Suppressor macrophage treated with lipopolysaccharide for 1 hour (primary cell): ENCODE data around the gene CELF2.
A peak's percentile ranks its signal among the peaks of the same experiment; 100 is the strongest.
"Not testable (repeated sequence)": the region's sequence is repeated elsewhere in the genome, so short reads cannot be mapped to it uniquely, and the experiment has no call there.

Experiments used
- DNase-seq, 3 donors: peaks; one replicate each; pipeline ENCODE4 v3.0.0-alpha.2; 2020 to 2022

CELF2 gene

DNA sequence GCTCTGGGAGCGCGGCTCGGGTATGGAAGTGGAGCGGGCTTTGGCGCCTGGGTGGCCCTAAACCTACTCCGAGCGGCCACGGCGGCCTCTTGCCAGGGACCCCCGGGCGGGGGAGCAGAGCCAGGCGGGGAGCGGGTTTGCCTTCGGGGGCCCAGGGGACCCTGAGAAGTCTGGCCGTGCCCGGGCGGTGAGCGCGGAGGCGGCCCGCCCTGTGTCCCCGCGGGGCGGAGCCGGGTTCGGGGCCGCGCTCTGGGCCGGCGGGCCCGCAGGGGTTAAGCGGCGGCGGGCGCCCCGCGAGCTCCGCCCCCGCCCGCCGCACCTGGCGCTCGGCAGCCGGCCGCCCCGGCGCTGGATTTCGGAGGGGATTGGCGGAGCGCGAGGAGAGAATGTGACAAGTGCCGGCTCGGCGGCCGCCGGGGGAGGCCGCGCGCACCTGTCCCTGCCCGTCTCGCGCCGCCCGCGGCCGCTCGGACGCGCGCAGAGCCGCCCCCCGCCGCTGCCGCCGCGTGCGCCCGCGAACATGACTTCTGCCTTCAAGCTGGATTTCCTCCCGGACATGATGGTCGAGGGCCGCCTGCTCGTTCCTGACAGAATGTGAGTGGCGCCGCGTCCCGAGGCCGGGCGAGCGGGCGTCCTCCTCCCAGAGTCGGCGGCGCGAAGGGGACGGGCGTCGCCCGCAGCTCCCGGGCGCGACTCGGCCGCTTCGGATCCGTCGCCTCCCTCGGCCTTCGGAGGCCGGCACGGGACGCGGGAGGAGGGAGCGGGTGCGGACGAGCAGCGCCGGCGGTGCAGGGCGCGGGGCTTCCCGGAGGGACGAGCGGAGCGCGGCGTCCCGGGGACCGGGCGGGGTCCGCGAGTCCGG is at the start of gene CELF2:
CELF2 (plus strand) TSS at position 303 of the 862 bp plus-strand sequence; CDS start at position 521, 218 bp downstream.
- peak; percentile 43 to 63 (median 53) for DNase-seq

GRCh38 chr10:10968257-10968588 is 49.4 kb upstream of the CELF2 start:
- no peak for DNase-seq

GRCh38 chr10:10973310-10973709 is 44.4 kb upstream of the CELF2 start:
- DNase-seq, result peak in 2 of 3 donors; percentile 3 to 11

GRCh38 chr10:10975647-10976046 is 42.0 kb upstream of the CELF2 start:
- no peak for DNase-seq

GRCh38 chr10:10976652-10977051 is 41.0 kb upstream of the CELF2 start:
- DNase-seq, result no peak

- DNase-seq, result no peak
Observed at GRCh38 chr10:10977226-10977956, 40.3 kb upstream of the CELF2 start.

- no peak for DNase-seq
Observed at GRCh38 chr10:10977978-10978377, 39.7 kb upstream of the CELF2 start.

DNA sequence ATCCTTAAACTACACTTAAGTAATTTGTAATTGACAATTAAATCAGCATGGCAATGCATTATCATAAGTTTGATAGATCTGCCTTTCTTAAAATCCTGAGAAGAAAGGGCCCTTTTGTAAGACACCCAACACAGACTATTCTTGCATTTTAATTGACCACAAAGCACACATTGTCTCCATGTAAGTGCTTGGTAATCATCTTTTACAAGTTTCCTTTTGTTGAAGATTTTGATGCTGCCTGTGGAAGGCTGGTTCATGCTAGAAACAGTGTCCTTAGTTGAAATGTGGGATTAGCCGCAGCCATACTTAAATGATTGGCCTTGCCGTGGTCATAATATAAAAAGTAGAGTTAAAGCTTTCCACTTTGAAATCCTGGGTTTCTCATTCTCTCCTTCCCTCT is 32.3 kb upstream of the CELF2 start:
- DNase-seq, result no peak

- no peak for DNase-seq
Observed at GRCh38 chr10:10986606-10987005, 31.1 kb upstream of the CELF2 start.

DNA sequence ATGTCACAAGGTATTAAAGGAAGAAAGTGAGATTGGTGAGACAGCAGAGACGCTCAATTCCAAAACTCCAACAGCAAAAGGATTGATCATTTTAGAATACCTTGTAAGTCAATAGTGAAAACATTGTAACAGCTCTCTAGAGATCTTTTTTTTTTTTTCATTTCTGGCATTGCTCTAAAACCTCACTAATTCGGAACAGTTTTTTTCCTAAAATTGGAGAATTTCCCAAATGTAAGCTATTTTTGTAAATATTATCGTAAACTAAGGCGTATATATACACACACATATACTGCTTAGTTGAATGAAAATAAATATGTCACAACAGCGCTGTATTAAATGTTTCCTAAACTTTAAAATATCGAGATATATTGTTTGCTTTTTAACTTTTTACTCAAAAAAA is 30.6 kb upstream of the CELF2 start:
- no peak for DNase-seq

GRCh38 chr10:10989669-10990068 is 28.0 kb upstream of the CELF2 start:
- DNase-seq, result no peak

DNA sequence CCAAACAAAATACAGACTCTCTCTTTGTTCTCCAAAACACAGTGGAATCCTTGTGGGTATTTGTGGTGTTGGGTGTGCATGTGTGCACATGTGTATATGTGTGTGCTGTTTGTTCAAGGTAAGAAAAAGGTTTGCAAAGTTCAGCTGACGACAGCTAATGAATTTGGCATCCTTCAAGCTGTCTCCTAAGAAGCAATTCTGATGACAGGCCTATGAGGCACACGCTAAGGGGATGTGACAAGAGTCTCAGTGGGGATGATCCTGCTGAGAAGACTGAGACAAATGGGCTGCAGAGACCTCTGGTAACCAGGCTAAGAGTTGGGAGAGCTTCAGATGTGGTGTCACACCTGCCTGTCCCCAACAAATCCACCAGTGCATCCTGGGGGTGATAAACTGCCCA is 26.5 kb upstream of the CELF2 start:
- no peak for DNase-seq

- no peak for DNase-seq
Observed at GRCh38 chr10:10992072-10992471, 25.6 kb upstream of the CELF2 start.

DNA sequence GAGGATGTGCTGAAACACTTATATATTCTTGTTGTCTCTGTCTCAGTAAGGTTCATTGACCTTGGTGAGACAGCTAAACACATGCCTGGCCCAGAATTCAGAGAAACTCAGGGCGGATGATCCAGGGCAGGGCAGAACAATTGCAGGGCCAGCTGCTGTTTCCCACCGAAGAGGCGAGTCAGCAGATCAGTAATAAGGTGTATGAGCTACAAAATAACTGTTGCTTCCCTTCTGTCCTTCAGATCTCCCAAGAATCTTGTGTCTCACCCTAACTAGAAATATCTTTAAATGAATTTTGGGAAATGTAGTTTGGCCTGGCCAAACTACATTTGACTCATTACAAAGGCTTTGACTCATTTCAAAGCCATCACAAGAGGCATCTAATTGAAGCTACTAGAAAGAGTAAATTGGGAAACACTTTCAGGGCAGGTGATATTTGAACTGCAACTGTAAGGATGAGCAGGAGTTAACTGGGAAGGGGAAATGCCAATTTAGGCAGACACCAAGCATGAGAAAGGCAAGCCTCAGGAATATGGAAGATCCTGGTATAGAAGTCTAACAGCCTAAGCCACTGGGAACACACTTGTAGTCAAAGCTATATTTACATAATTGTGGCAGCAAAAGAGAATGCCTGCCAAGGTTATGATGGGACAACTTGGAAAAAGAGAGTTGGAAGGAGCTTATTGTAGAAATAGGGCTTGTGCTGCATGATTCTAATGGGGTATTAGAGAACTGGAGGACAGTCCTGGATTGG is 24.5 kb upstream of the CELF2 start:
- no peak for DNase-seq

GRCh38 chr10:10993785-10994184 is 23.9 kb upstream of the CELF2 start:
- no peak for DNase-seq

DNA sequence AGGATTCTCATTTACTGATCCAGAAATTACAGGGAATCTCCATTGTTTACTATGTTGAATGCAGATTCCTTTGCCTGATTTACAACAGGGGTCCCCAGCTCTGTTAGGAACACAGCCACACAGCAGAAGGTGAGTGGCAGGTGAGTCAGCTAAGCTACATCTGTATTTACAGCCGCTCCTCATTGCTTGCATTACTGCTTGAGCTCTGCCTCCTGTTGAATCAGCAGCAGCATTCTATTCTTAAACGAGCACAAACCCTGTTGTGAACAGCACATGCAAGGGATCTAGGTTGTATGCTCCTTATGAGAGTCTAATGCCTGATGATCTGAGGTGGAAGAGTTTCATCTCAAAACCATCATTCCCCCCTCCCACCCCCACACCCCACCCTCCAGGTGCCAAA is 23.3 kb upstream of the CELF2 start:
- DNase-seq, result no peak

GRCh38 chr10:10995120-10995519 is 22.6 kb upstream of the CELF2 start:
- DNase-seq, result no peak

GRCh38 chr10:10996966-10997620 is 20.6 kb upstream of the CELF2 start:
- DNase-seq, result no peak

GRCh38 chr10:10999501-10999900 is 18.2 kb upstream of the CELF2 start:
- DNase-seq, result not testable (repeated sequence)

DNA sequence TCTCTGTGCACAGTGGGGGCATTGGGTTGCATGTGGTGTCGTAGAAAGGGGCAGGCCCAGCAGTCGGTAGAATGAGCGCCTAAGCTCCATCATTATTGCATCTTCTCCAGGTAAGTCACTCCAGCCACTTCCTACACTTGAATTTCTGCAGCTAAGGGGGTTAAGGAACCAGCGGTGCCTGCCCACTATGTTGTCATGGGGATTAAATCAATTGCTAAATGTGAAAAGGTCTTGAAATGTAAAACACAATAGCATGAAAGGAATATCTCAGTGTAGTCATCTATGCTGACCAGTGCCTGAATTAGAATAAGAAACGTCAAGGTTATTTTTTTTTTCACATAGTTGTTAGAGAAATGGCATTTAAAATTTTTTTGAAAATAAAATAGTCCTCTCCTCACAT is 15.2 kb upstream of the CELF2 start:
- DNase-seq, result no peak

DNA sequence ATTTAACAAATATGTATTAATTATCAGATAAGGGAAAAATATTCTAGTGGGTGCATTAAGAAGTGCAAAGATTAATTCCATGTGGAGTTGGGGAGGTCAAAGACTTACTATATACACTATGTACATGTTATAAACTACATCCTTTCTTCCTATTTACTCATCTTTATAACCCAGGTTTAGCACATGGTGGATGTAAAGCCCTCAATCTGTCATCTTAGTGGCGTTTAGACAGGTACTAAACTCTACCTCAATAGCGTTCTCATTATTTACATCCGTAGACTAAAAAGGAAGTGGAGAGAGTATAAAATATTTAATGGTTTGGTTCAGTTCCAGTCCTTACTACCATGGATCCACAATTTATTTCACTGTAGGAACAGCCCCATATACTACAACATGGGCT is 14.8 kb upstream of the CELF2 start:
- no peak for DNase-seq

GRCh38 chr10:11003679-11004078 is 14.0 kb upstream of the CELF2 start:
- no peak for DNase-seq
